Measurements from ENCODE around the gene CHCHD6.

DNA sequence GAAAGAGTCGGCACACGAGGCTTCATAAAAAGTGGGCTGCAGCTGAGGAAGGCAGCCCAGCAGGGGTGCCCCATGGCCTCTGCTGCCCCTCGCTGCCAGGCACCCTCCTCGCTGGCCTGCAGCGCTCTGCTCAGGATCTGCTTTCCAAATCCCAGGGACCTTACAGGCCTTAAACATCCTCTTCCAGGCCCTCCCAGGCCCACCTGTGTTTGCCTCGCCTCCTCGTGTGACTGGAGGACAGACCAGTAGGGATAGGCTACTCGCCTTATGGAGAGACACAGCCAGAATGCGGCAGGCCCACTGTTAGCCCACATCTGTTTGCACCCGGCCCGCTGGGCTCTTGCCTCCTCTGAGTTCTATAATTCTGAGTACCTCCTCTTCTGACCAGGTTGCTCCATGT, 154.4 kb downstream of the CHCHD6 start:
- TF ChIP-seq, protein P1, sequence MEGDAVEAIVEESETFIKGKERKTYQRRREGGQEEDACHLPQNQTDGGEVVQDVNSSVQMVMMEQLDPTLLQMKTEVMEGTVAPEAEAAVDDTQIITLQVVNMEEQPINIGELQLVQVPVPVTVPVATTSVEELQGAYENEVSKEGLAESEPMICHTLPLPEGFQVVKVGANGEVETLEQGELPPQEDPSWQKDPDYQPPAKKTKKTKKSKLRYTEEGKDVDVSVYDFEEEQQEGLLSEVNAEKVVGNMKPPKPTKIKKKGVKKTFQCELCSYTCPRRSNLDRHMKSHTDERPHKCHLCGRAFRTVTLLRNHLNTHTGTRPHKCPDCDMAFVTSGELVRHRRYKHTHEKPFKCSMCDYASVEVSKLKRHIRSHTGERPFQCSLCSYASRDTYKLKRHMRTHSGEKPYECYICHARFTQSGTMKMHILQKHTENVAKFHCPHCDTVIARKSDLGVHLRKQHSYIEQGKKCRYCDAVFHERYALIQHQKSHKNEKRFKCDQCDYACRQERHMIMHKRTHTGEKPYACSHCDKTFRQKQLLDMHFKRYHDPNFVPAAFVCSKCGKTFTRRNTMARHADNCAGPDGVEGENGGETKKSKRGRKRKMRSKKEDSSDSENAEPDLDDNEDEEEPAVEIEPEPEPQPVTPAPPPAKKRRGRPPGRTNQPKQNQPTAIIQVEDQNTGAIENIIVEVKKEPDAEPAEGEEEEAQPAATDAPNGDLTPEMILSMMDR (IDR thresholded peaks at IDR 0.05), result no peak
- no peak for TF ChIP-seq POLR2A (IDR thresholded peaks at IDR 0.05)
